NCI-H345 treated with DMSO at 0.1 percent for 48 hours (cell line): Measurements from ENCODE around the gene COMMD9.

Source experiments
- DNase-seq: peaks from one replicate; lab custom pipeline; 2025; ENCODE audit not compliant: unreplicated experiment; lab: John Stamatoyannopoulos, UW

The COMMD9 gene

DNA sequence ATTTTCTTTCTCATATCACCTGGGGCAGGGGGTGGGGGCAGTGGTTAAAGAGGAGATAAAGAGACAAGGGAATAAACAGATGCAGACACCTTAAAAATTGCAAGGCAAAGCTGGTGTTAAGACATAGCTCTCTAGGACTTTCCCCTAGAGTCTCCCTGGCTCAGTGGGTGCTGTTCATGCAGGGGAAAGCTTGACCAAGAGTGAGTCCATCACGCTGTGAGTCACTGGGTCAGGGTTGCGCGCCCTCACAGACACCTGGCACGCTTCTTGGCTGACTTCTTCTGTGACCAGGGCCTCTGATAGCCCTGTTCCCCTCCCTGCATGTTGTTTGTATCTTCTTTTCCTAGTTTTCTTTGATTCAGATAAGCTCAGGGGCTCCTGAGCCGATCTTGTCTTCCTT lies 31.9 kb downstream of the COMMD9 start:
- DNase-seq: no peak

DNA sequence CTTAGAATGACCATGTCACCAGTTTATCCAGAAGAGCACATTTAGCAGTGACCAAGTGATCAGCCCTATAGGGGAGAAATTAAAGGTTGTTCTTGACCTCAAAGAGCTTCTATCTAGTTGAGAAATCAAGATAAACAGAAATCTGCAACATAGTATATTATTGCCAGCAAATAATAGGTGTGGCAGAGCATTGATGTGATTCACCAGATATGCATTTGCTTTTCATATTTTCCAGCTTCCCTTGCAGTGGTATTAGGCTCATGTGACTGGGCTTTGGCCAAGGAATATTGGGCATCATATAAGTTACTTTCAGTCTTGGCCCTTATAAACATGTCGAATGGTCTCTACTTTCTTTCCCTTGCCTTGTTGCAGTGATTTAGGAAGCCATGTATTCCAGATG lies 34.5 kb downstream of the COMMD9 start:
- DNase-seq: no peak

DNA sequence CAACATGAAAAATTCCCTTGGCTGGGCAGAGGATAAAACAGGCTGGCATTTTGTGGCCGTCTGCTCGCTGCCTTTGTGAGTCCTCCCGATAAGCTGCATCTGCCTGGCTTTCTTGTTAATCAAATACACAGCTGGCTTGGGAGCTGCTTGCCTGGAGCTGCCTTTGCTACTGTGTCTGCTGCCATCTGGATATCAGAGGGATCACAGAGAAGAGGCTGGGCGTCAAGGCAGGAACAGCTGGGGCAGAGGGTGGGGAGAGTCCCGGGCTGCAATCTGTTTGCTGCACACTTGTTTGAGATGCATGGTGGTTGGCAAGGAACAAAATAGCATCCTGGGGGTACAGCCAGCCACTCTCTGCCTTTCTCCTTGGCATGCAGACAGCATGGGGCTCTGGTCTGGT lies 36.0 kb downstream of the COMMD9 start:
- peak; percentile 21 for DNase-seq

DNA sequence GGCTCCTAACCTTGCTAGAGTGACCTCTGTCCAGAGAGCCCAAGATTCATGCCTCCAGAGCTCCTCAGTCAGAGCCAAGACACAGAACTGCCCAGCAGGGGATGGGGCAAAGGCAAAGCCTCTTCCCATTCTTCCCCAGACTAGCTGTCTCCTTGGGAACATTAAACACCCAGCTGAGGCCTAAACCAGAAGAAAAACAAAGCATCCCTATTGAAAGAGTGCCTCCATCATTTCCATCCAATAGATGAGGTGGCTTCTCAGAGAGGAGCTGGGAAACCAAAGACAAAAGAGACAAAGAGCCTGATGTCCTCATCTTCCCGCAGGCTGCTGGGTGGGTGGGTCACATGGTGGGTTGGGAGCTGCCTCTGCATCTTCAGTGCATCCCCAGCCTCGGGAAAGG lies 37.4 kb downstream of the COMMD9 start:
- no peak for DNase-seq

DNA sequence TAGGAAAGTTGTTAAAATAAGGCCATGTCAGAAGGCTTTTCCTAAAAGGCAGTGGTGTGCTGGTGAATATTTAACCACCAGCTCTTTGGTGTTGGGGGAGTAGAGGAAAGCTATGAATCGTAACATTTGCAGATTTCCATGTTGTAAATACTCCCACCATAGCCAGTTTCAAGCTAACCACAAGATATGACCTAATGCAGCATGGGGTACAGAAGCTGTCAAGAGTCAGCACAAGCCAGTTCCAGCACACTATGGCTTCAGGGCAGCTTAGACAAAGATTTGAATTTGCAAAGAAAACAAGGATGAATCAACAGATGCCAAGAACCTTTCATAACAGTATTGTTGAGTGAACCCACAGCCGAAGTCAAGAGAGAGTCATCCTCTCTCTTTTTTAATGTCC lies 40.0 kb downstream of the COMMD9 start:
- no peak for DNase-seq

DNA sequence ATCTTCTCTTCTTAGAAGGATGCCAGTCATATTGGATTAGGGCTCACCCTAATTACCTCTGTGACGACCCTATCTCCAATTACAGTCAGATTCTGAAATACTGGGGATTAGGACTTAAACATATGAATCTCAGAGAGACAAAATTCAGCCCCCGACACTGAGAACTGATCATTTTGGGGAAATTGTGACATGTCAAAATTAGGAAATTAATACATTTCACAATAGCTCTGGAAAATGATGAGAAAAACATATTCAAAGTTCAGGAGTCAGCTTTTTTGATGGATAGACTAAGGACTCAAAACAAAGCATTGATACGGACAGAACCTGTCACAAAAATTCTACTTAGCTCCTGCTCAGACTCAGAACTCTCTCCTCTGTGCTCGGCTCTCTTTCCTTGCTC lies 40.8 kb downstream of the COMMD9 start:
- DNase-seq: no peak

DNA sequence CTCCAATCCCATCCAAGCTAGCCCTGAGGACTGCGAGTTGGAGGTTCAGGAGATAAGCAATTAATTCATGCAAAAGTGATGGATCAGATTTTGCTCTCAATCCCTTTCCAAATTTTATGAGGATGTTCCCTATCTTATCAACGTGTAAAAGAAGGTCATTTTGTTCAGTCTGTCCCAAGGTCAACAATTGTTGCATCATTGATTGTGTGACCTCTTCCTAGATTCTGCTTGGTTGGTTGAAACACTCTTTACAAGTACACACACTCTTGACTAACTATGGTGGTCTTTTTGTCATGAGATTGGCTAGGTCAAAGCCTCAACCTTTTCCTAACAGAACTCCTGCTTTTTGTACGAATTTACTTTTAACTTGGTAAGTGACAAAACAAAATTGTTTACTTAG lies 41.7 kb downstream of the COMMD9 start:
- DNase-seq: no peak

DNA sequence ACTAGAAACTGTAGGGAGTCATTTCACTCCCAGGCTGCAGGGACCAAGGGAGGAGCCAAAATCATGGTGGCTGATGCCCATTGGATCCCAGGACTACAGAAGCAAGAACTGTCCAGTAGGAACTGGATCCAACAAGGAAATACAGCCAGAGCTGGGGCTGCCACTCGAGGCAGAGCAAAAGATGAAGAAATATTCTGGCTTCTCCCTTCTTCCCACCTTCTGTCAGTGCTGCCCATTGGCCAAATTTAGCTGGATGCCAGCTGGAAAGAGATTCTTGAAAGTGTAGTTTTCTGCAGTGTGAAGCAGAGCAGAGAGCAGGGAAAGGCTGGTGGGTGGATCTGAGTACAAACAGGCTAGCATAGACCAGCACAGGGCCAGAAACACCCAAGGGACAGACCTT lies 45.6 kb downstream of the COMMD9 start:
- no peak for DNase-seq

DNA sequence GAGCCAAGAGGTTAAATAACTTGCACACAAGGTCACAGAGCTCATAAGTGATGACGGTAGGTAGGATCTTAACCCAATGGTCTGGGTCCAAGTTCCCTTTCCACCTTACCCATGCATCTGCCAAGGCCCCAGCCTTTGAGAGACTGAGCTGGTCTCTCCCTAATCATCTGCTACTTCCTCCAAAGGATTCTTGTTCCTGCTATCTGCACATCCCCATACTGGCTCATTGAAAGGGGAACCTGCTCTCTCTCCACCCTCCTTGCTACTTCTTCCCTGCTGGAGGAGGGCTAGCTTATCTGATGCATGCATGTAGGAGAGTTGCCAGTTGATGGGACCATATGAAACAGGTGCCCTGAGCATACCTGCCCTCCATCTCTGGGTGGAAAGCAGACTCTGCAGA lies 47.7 kb downstream of the COMMD9 start:
- DNase-seq: no peak

DNA sequence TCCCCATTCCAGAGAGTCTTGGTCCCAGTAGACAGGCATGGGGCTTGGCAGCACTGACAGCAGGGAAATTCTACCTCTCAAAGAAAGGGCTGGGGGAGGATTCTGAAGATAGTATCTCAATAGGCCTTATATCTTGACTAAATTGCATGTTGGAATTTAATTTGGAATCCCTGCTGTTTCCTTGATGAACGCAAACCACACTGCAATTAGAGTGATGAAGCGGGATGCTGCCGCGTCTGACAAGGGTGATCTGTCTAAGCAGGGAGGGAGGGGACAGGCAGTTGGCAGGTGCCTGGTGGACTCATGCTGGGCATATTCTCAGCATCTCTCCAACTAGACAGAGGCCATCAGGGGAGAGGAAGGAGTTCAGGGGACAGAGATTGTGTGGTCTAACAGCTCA lies 48.4 kb downstream of the COMMD9 start:
- peak; percentile 6 for DNase-seq

DNA sequence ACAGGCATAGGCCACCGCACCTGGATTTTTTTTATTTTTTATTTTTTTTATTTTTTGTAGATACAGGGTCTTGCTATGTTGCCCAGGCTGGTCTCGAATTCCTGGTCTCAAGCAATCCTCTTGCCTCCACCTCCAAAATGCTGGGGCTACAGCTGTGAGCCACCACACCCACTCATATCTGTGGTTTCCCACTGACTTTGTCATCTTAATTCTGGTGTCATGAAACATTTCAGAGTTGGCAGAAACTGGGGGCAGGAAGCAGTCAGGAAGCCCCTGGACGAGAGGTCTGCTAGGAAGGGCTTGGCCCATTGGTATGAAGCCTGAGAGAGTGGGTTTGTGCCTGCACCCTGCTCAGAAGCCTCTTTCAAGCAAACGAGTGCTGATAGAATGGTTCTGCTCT lies 49.1 kb downstream of the COMMD9 start:
- DNase-seq: no peak

DNA sequence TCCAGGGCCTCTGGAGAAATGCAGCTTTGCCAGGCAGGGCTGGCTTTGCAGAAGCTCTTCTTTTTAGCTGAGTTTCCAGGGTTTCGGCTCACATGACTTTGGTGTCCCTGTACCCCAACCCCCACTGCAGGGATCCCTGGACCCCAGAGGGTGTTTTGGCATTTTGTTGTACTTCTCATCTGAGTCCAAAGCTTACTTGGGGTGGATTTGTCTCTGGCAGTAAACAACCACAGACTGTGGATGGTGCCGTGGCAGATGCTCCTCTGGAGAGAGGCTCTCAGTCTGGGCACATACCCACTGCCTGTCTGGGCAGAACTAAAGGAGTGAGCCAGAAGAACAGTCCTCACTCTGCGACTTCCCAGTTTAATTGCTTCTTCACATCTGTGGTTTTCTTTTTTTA lies 49.6 kb downstream of the COMMD9 start:
- no peak for DNase-seq

DNA sequence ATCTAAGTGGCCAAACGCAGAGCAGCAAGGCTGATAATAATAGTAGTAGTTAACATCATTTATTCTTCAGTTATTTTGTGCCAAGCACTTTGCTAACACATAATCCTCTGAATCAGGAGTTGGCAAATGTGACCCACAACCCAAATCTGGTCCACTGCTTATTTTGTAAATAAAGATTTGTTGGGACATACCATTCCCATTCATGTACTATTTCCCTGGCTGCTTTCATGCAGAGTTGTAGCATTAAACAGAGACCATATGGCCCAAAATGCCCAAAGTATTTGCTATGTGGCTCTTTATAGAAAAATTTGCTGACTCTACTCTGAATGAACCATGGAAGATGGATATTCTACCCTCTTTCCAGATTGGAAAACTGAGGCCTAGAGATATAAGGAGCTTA lies 50.3 kb downstream of the COMMD9 start:
- no peak for DNase-seq

DNA sequence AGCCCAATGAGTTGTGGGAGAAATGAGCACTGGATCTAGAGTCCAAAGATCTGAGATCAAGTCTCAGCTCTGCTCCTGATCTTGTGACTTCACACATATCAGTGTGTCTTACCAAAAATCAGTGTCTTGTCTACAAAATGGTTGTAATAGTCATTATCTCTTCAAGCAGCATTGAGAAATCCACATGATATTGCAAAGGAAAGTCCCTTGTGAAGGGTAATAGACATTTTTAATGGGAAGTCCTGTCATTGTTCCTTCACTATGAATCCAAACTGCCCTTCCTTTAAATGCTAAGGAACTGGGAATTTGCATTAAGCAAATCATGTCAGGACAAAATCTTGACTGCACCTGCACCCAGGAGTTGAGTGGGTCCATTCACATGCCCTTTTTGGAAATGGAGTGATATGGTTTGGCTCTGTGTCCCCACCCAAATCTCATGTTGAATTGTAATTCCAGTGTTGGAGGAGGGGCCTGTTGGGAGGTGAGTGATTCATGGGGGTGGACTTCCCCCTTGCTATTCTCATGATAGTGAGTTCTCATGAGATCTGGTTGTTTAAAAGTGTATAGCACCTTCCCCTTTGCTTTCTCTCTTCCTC lies 51.1 kb downstream of the COMMD9 start:
- DNase-seq: no peak

DNA sequence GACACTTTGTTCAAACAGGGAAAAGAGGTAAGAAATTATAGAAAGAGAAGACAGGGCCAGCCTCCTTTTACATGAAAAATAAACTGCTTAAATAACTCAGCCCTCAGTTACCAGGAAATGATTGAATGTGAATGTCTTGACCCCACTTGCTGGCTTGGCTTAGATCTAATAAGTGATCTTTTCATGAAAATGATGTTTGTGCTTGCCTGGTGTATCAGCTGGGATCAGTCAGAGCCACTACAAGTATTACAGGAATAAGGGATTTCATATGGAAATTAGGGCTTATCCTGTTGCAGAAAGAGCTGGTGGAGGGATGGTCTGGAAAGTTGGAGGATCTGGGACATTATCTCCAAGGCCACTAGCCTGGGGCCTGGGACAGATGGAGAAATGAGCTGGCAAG lies 51.8 kb downstream of the COMMD9 start:
- DNase-seq: no peak

DNA sequence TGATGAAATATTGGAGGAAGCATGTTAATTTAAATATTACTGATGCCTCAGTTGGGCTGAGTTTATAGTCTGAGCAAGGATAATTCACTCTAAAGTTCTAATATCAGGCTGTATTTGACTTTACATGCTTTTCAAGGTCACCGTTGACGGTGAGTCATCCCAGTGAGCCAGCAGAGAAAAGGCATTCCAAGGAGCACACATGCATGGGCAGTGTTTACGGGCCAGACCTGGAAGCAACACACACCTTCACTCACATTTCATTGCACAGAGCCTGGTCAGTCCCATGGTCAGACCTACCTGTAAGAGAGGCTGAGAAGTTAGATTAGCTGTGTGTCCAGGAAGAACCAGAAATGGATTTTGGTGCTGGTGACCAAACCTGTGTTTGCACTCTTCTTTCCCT lies 53.5 kb downstream of the COMMD9 start:
- no peak for DNase-seq

DNA sequence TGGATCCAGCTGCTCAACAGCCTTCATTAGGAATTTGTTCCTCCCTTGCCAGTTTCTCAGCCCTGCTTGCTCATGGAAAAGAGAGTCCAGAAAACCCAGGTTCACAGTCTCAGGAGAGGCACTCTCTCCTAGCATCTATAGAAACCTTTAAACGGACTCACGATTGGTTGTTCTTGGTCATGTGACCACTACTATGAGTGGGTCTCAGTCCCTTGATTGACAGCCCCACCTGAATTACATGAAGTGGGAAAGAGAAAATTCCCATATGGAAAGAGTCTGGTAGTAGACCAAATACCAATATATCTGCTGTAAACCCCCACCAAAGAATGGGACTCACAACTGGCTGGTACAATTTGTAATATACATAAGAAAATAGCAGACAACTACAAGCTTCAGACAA lies 54.4 kb downstream of the COMMD9 start:
- DNase-seq: no peak

DNA sequence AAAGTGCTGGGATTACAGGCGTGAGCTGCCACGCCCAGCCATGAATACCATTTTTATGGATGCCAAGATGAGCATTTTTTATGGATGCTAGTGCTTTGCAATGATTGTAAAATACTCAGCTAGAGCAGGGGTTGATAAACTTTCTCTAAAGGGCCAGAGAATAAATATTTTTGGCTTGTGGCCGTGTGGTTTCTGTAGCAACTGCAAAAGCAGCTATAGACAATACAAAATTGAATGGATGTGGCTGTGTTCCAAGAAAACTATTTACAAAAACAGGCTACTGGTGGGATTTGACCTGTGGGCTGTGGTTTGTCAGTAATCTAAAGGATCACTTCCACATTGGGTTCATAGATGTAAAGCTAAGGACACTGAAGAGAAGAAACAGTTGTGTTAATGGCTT lies 56.0 kb downstream of the COMMD9 start:
- peak; percentile 10 for DNase-seq

DNA sequence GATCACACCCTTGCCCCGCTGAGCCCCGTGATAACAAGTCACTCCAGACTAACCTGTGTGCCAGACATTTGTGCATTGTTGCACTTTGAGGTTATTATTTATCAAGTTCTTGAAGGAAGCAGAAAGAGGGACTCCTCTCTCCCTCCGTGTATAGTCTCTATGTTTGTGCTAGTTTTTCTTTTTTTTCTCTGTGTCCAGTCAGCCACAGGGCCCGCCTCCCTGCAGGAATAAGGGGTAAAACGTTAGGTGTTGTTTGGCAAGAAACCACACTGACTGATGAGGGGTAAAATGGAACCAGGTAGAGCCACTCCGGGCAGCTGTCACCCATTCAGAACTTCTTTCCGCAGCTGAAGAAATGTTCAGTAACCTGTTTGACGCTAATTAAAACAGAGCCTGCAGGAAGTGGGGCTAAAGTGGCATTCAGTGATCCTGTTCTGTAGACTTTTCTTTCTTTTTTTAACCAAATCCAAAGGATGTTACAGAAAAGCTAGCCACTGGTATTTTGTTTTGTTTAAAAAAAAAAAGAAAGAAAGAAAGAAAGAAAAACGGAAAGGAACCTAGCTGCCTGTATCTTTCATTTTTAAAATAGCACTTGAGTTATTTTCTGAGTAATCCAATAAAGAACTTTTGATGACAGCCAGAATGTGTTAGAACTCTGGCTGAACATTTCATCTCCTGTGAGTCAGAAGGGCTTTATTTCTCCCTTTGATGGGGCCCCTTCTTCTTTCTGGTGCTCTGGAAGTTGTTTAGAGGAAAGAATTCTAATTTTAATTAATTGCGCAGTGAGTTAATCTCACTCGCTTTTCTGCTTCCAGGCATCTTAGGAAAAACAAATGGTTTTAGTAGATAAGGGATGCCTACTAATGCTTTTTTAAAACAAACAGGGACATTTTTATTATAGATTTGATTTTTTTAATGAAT lies 58.2 kb downstream of the COMMD9 start:
- DNase-seq: no peak

DNA sequence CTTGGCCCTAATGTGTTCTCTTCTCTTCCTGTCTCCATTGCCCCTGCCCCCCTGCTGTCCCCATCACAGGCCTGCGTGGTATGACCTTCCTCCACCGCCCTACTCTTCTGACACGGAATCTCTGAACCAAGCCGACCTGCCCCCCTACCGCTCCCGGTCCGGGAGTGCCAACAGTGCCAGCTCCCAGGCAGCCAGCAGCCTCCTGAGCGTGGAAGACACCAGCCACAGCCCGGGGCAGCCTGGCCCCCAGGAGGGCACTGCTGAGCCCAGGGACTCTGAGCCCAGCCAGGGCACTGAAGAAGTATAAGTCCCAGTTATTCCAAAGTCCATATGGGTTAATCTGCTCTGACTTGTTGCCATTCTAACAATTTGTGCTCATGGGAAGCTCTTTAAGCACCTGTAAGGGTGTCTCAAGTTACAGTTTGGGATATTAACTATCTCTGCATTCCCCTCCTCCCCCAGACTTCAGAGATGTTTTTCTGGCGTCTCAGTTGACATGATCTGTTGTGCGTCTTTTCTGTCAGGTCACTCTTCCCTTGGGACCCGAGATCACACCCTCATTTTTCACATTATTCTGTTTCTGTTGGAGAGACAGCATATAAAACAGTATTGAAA lies 60.0 kb downstream of the COMMD9 start:
- no peak for DNase-seq

DNA sequence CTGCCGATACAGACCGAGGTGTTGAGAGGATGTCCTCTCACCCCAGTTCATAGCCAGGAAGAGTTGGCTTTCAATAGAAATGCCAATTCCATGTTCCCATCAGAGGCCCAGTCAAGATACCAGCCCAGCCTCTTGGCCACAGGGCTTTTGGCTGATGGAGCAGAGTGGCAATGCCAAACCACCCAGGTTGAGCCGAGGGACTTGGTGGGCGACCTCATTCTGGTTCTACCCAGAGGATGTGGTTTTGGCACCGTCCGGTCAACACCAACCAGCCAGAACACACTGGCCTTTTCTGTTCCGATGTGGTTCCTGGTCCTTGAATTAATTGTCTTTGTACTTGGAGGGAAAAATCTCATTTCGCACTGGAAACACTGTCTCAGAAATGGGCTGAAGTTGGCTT lies 60.5 kb downstream of the COMMD9 start:
- DNase-seq: no peak

DNA sequence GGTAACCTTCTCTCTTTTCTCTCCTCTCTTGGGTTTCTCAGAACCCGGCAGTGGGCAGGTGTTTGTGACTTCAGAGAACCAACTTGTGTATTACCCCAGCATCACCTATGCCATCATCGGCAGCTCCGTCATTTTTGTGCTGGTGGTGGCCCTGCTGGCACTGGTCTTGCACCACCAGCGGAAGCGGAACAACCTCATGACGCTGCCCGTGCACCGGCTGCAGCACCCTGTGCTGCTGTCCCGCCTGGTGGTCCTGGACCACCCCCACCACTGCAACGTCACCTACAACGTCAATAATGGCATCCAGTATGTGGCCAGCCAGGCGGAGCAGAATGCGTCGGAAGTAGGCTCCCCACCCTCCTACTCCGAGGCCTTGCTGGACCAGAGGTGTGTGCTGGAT lies 62.2 kb downstream of the COMMD9 start:
- no peak for DNase-seq
